ENCODE results near the gene MPV17L2. TPM values are rescaled to one million over a fixed set of nuclear protein-coding genes. Genes with fewer than 3 reads are reported as not detected.
"Not testable (repeated sequence)": the region's sequence is repeated elsewhere in the genome, so short reads cannot be mapped to it uniquely, and the experiment has no call there.

MPV17L2 gene
- total and polyA plus RNA-seq, 2 donors (not counting 1 experiment from before 2014, with no cell fraction given) = 8.6 to 23.0 TPM

DNA sequence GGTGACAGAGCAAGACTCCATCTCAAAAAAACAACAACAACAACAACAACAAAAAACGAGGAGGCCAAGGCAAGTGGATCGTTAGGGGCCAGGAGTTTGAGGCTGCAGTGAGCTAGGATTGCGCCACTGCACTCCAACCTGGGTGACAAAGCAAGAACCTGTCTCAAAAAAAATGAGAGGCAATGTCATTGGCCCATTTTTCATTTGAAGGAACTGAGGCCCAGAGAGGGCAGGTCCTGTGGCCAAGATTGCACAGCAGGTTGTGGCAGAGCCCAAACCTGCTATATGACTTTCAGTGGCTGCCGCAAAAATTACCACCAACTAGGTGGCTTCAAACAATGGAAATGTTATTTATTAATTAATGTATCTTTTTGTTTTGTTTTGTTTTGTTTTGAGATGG lies 34.6 kb upstream of the MPV17L2 start:
- no peaks in the 10 kb centered on the region for H3K27me3 ChIP-seq (replicated peaks in 1 of 4; ENCODE audit: control extremely low read depth in 1 of 4, control insufficient read depth in 3 of 4, insufficient read depth in 4 of 4, low read length in 3 of 4)
- CTCF ChIA-PET = interaction anchor here (1.0 kb wide), 1 partner anchor 10 kb away, joined by 3 read pairs; no protein-coding TSS in a partner anchor
- intact Hi-C loops (cut with micrococcal nuclease) = no loop called here
- ATAC-seq (ENCODE audit: low read depth) (no peak), DNase-seq (no peak)
- 69% methylated on average over 3 of the region's 4 CpGs for WGBS (ENCODE audit: insufficient coverage)
- H3K4me2 ChIP-seq (replicated peaks; ENCODE audit: low read depth, low read length, poor library complexity, severe bottlenecking) = no peak overlapping the region
- H3K4me3 ChIP-seq (ENCODE audit: control extremely low read depth in 1 of 5, extremely low read depth in 1 of 5, insufficient read depth in 1 of 5, low read depth in 2 of 5, low read length in 4 of 5) = no peak overlapping the region
- no peaks in the 10 kb centered on the region for H3K27me3 Mint-ChIP-seq
- POLR2A ChIA-PET = interaction anchor here (0.6 kb wide), 1 partner anchor 97 kb away, joined by 4 read pairs; a partner anchor contains a TSS
- peaks cover 23% of the 10 kb centered on the region for H3K4me1 Mint-ChIP-seq
- no peak overlapping the region for H2AFZ ChIP-seq (ENCODE audit: insufficient read depth, low read depth, low read length, poor library complexity, severe bottlenecking)
- peaks cover 0 to 14% of the 10 kb centered on the region in 2 experiments for H3K36me3 ChIP-seq (replicated peaks in 1 of 2; ENCODE audit: control extremely low read depth in 1 of 2, control insufficient read depth in 1 of 2, extremely low read depth in 1 of 2, insufficient read depth in 2 of 2, low read length in 1 of 2)
- no peak overlapping the region for H3K9ac ChIP-seq (ENCODE audit: low read length)
- H3K4me3 Mint-ChIP-seq = no peak overlapping the region
- no peak overlapping the region for H3K27ac ChIP-seq (ENCODE audit: low read length in 2 of 2)
- H3K9me3 Mint-ChIP-seq (ENCODE audit: insufficient read depth) = no peaks in the 10 kb centered on the region
- peaks cover 17% of the 10 kb centered on the region for H4K20me1 ChIP-seq (ENCODE audit: control insufficient read depth, insufficient read depth, low read length, poor library complexity, severe bottlenecking)
- H3K9me3 ChIP-seq (ENCODE audit: control extremely low read depth in 1 of 3, control insufficient read depth in 2 of 3, insufficient read depth in 1 of 3, low read length in 2 of 3) = no peaks in the 10 kb centered on the region
- peaks cover 18% of the 10 kb centered on the region for H3K79me2 ChIP-seq (ENCODE audit: control insufficient read depth, insufficient read depth, low read length)
- no peak overlapping the region for H3K27ac Mint-ChIP-seq
- TF ChIP-seq EZH2 (IDR thresholded peaks at IDR 0.05; ENCODE audit: borderline replicate concordance, insufficient read depth, low read depth, low read length, poor library complexity, severe bottlenecking) = no peak
- TF ChIP-seq, protein P1, sequence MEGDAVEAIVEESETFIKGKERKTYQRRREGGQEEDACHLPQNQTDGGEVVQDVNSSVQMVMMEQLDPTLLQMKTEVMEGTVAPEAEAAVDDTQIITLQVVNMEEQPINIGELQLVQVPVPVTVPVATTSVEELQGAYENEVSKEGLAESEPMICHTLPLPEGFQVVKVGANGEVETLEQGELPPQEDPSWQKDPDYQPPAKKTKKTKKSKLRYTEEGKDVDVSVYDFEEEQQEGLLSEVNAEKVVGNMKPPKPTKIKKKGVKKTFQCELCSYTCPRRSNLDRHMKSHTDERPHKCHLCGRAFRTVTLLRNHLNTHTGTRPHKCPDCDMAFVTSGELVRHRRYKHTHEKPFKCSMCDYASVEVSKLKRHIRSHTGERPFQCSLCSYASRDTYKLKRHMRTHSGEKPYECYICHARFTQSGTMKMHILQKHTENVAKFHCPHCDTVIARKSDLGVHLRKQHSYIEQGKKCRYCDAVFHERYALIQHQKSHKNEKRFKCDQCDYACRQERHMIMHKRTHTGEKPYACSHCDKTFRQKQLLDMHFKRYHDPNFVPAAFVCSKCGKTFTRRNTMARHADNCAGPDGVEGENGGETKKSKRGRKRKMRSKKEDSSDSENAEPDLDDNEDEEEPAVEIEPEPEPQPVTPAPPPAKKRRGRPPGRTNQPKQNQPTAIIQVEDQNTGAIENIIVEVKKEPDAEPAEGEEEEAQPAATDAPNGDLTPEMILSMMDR (IDR thresholded peaks at IDR 0.05) = no peak
- peaks cover 22 to 30% of the 10 kb centered on the region in 2 donors for H3K4me1 ChIP-seq (ENCODE audit: control insufficient read depth in 2 of 2, insufficient read depth in 2 of 2, low read length in 2 of 2)

GRCh38 chr19:18159059-18159616 lies 33.9 kb upstream of the MPV17L2 start:
- H3K9ac ChIP-seq (ENCODE audit: low read length); ATAC-seq (ENCODE audit: low read depth); H3K27me3 ChIP-seq (replicated peaks in 1 of 4; ENCODE audit: control extremely low read depth in 1 of 4, control insufficient read depth in 3 of 4, insufficient read depth in 4 of 4, low read length in 3 of 4); H3K4me3 Mint-ChIP-seq; H3K27me3 Mint-ChIP-seq; H3K4me2 ChIP-seq (replicated peaks; ENCODE audit: low read depth, low read length, poor library complexity, severe bottlenecking); H3K9me3 Mint-ChIP-seq (ENCODE audit: insufficient read depth); H2AFZ ChIP-seq (ENCODE audit: insufficient read depth, low read depth, low read length, poor library complexity, severe bottlenecking); H3K4me3 ChIP-seq (ENCODE audit: control extremely low read depth in 1 of 5, extremely low read depth in 1 of 5, insufficient read depth in 1 of 5, low read depth in 2 of 5, low read length in 4 of 5); POLR2A ChIA-PET; DNase-seq; H3K27ac ChIP-seq (ENCODE audit: low read length in 2 of 2); H3K9me3 ChIP-seq (ENCODE audit: control extremely low read depth in 1 of 3, control insufficient read depth in 2 of 3, insufficient read depth in 1 of 3, low read length in 2 of 3); intact Hi-C loops (cut with micrococcal nuclease); H3K27ac Mint-ChIP-seq: not testable (repeated sequence)
- CTCF ChIA-PET = interaction anchor here (1.0 kb wide), 1 partner anchor 9 kb away, joined by 3 read pairs; no protein-coding TSS in a partner anchor
- H3K36me3 ChIP-seq (replicated peaks in 1 of 2; ENCODE audit: control extremely low read depth in 1 of 2, control insufficient read depth in 1 of 2, extremely low read depth in 1 of 2, insufficient read depth in 2 of 2, low read length in 1 of 2) = peaks cover 0 to 16% of the 10 kb centered on the region in 2 experiments
- peaks cover 16 to 23% of the 10 kb centered on the region in 2 donors for H3K4me1 ChIP-seq (ENCODE audit: control insufficient read depth in 2 of 2, insufficient read depth in 2 of 2, low read length in 2 of 2)
- peaks cover 11% of the 10 kb centered on the region for H4K20me1 ChIP-seq (ENCODE audit: control insufficient read depth, insufficient read depth, low read length, poor library complexity, severe bottlenecking)
- H3K4me1 Mint-ChIP-seq = peaks cover 19% of the 10 kb centered on the region
- H3K79me2 ChIP-seq (ENCODE audit: control insufficient read depth, insufficient read depth, low read length) = peaks cover 13% of the 10 kb centered on the region
- WGBS (ENCODE audit: insufficient coverage) = 100% methylated on average over 2 of the region's 6 CpGs
